ENCODE data around the gene CCNH.
A peak's percentile ranks its signal among the peaks of the same experiment; 100 is the strongest.

CCNH gene

GRCh38 chr5:87390576-87391199 is 22.0 kb downstream of the CCNH start:
- no peak overlapping the region for H2AFZ ChIP-seq (ENCODE audit: low read depth, low read length)
- WGBS: 93% methylated on average over 5 of the region's 5 CpGs
- H3K27ac ChIP-seq (ENCODE audit: low read length, poor library complexity, severe bottlenecking): peak overlapping the region; percentile 33
- no peak overlapping the region for H2BK15ac ChIP-seq (ENCODE audit: low read depth, poor library complexity, severe bottlenecking)
- no peak overlapping the region for H2BK5ac ChIP-seq (ENCODE audit: low read depth, low read length, poor library complexity, severe bottlenecking)
- H3K23ac ChIP-seq (ENCODE audit: low read length in 2 of 2): no peak overlapping the region
- no peak overlapping the region for H2BK120ac ChIP-seq (ENCODE audit: low read depth, low read length)
- H3K4me2 ChIP-seq (ENCODE audit: low read length, poor library complexity, severe bottlenecking): no peak overlapping the region
- H3K4ac ChIP-seq (ENCODE audit: low read depth in 1 of 2, low read length in 2 of 2): no peak overlapping the region
- DNase-seq: peak; percentile 8
- no peak overlapping the region for H4K8ac ChIP-seq (ENCODE audit: low read length)
- no peaks in the 10 kb centered on the region for H3K27me3 ChIP-seq (ENCODE audit: control insufficient read depth in 1 of 2, insufficient read depth in 1 of 2, low read length in 2 of 2)
- no peak overlapping the region for H3K4me3 ChIP-seq (ENCODE audit: insufficient read depth in 1 of 2, low read depth in 1 of 2, low read length in 2 of 2)
- H3K9ac ChIP-seq (ENCODE audit: low read length): no peak overlapping the region
- no peak overlapping the region for H2AK5ac ChIP-seq (ENCODE audit: low read length, severe bottlenecking)
- H4K91ac ChIP-seq (ENCODE audit: low read length): no peak overlapping the region
- peaks cover 4% of the 10 kb centered on the region for H3K4me1 ChIP-seq (ENCODE audit: control insufficient read depth, insufficient read depth, low read depth, low read length)
- no peak overlapping the region for H3K18ac ChIP-seq (ENCODE audit: low read depth in 1 of 2, low read length in 2 of 2)
- H3K79me1 ChIP-seq (replicated peaks; ENCODE audit: low read length, poor library complexity, severe bottlenecking): peaks cover 1% of the 10 kb centered on the region
- H3K9me3 ChIP-seq (ENCODE audit: control insufficient read depth, low read length): no peaks in the 10 kb centered on the region
- H3K36me3 ChIP-seq (ENCODE audit: control insufficient read depth in 1 of 2, insufficient read depth in 2 of 2, low read depth in 1 of 2, low read length in 2 of 2): peaks cover 0 to 93% of the 10 kb centered on the region in 2 experiments
- no peak overlapping the region for H2BK12ac ChIP-seq (ENCODE audit: low read length in 2 of 2)
- H3K14ac ChIP-seq (ENCODE audit: low read length in 2 of 2): no peak overlapping the region

GRCh38 chr5:87390075-87390474 is 22.7 kb downstream of the CCNH start:
- peak overlapping the region; percentile 78 for H2AK5ac ChIP-seq (ENCODE audit: low read length, severe bottlenecking)
- peak; percentile 7 for DNase-seq
- peaks cover 2% of the 10 kb centered on the region for H3K4me1 ChIP-seq (ENCODE audit: control insufficient read depth, insufficient read depth, low read depth, low read length)
- no peak overlapping the region for H3K23ac ChIP-seq (ENCODE audit: low read length in 2 of 2)
- H3K18ac ChIP-seq (ENCODE audit: low read depth in 1 of 2, low read length in 2 of 2): no peak overlapping the region
- H2AFZ ChIP-seq (ENCODE audit: low read depth, low read length): no peak overlapping the region
- H4K91ac ChIP-seq (ENCODE audit: low read length): no peak overlapping the region
- no peak overlapping the region for H3K4ac ChIP-seq (ENCODE audit: low read depth in 1 of 2, low read length in 2 of 2)
- no peak overlapping the region for H2BK15ac ChIP-seq (ENCODE audit: low read depth, poor library complexity, severe bottlenecking)
- H3K79me1 ChIP-seq (replicated peaks; ENCODE audit: low read length, poor library complexity, severe bottlenecking): peaks cover 1% of the 10 kb centered on the region
- peaks cover 0 to 93% of the 10 kb centered on the region in 2 experiments for H3K36me3 ChIP-seq (ENCODE audit: control insufficient read depth in 1 of 2, insufficient read depth in 2 of 2, low read depth in 1 of 2, low read length in 2 of 2)
- H3K27ac ChIP-seq (ENCODE audit: low read length, poor library complexity, severe bottlenecking): peak overlapping the region; percentile 33
- 100% methylated on average over 1 of the region's 3 CpGs for WGBS
- no peak overlapping the region for H2BK12ac ChIP-seq (ENCODE audit: low read length in 2 of 2)
- H3K27me3 ChIP-seq (ENCODE audit: control insufficient read depth in 1 of 2, insufficient read depth in 1 of 2, low read length in 2 of 2): no peaks in the 10 kb centered on the region
- H4K8ac ChIP-seq (ENCODE audit: low read length): no peak overlapping the region
- no peak overlapping the region for H3K14ac ChIP-seq (ENCODE audit: low read length in 2 of 2)
- no peak overlapping the region for H3K9ac ChIP-seq (ENCODE audit: low read length)
- H3K4me2 ChIP-seq (ENCODE audit: low read length, poor library complexity, severe bottlenecking): no peak overlapping the region
- no peak overlapping the region for H2BK120ac ChIP-seq (ENCODE audit: low read depth, low read length)
- no peaks in the 10 kb centered on the region for H3K9me3 ChIP-seq (ENCODE audit: control insufficient read depth, low read length)
- no peak overlapping the region for H3K4me3 ChIP-seq (ENCODE audit: insufficient read depth in 1 of 2, low read depth in 1 of 2, low read length in 2 of 2)
- H2BK5ac ChIP-seq (ENCODE audit: low read depth, low read length, poor library complexity, severe bottlenecking): no peak overlapping the region

GRCh38 chr5:87389296-87390034 is 23.3 kb downstream of the CCNH start:
- Histone ChIP-seq H3K79me1 (replicated peaks; ENCODE audit: low read length, poor library complexity, severe bottlenecking) (peaks cover 1% of the 10 kb centered on the region), H2BK12ac (ENCODE audit: low read length in 2 of 2) (no peak overlapping the region), H3K4me1 (ENCODE audit: control insufficient read depth, insufficient read depth, low read depth, low read length) (peaks cover 2% of the 10 kb centered on the region), H3K14ac (ENCODE audit: low read length in 2 of 2) (no peak overlapping the region), H2AK5ac (ENCODE audit: low read length, severe bottlenecking) (peak overlapping the region; percentile 78), H3K27ac (ENCODE audit: low read length, poor library complexity, severe bottlenecking) (peak overlapping the region; percentile 87), H3K4me3 (ENCODE audit: insufficient read depth in 1 of 2, low read depth in 1 of 2, low read length in 2 of 2) (no peak overlapping the region), H3K4me2 (ENCODE audit: low read length, poor library complexity, severe bottlenecking) (no peak overlapping the region), H2BK120ac (ENCODE audit: low read depth, low read length) (no peak overlapping the region), H4K8ac (ENCODE audit: low read length) (no peak overlapping the region), H3K4ac (ENCODE audit: low read depth in 1 of 2, low read length in 2 of 2) (no peak overlapping the region), H3K9me3 (ENCODE audit: control insufficient read depth, low read length) (no peaks in the 10 kb centered on the region), H4K91ac (ENCODE audit: low read length) (no peak overlapping the region), H3K23ac (ENCODE audit: low read length in 2 of 2) (no peak overlapping the region), H2BK5ac (ENCODE audit: low read depth, low read length, poor library complexity, severe bottlenecking) (no peak overlapping the region), H3K36me3 (ENCODE audit: control insufficient read depth in 1 of 2, insufficient read depth in 2 of 2, low read depth in 1 of 2, low read length in 2 of 2) (peaks cover 0 to 93% of the 10 kb centered on the region in 2 experiments), H3K9ac (ENCODE audit: low read length) (no peak overlapping the region), H3K18ac (ENCODE audit: low read depth in 1 of 2, low read length in 2 of 2) (no peak overlapping the region), H2AFZ (ENCODE audit: low read depth, low read length) (no peak overlapping the region), H2BK15ac (ENCODE audit: low read depth, poor library complexity, severe bottlenecking) (no peak overlapping the region), H3K27me3 (ENCODE audit: control insufficient read depth in 1 of 2, insufficient read depth in 1 of 2, low read length in 2 of 2) (no peaks in the 10 kb centered on the region)
- no peak for DNase-seq
- 99% methylated on average over 8 of the region's 14 CpGs for WGBS

- peaks cover 1% of the 10 kb centered on the region for H3K79me1 ChIP-seq (replicated peaks; ENCODE audit: low read length, poor library complexity, severe bottlenecking)
- no peak overlapping the region for H2BK5ac ChIP-seq (ENCODE audit: low read depth, low read length, poor library complexity, severe bottlenecking)
- no peak overlapping the region for H3K4me2 ChIP-seq (ENCODE audit: low read length, poor library complexity, severe bottlenecking)
- H3K23ac ChIP-seq (ENCODE audit: low read length in 2 of 2): no peak overlapping the region
- peaks cover 0 to 98% of the 10 kb centered on the region in 2 experiments for H3K36me3 ChIP-seq (ENCODE audit: control insufficient read depth in 1 of 2, insufficient read depth in 2 of 2, low read depth in 1 of 2, low read length in 2 of 2)
- H3K4me3 ChIP-seq (ENCODE audit: insufficient read depth in 1 of 2, low read depth in 1 of 2, low read length in 2 of 2): no peak overlapping the region
- no peak overlapping the region for H4K8ac ChIP-seq (ENCODE audit: low read length)
- DNase-seq: no peak
- no peak overlapping the region for H2AK5ac ChIP-seq (ENCODE audit: low read length, severe bottlenecking)
- no peaks in the 10 kb centered on the region for H3K27me3 ChIP-seq (ENCODE audit: control insufficient read depth in 1 of 2, insufficient read depth in 1 of 2, low read length in 2 of 2)
- H4K91ac ChIP-seq (ENCODE audit: low read length): no peak overlapping the region
- H3K4me1 ChIP-seq (ENCODE audit: control insufficient read depth, insufficient read depth, low read depth, low read length): peaks cover 2% of the 10 kb centered on the region
- H3K27ac ChIP-seq (ENCODE audit: low read length, poor library complexity, severe bottlenecking): peak overlapping the region; percentile 43
- H3K14ac ChIP-seq (ENCODE audit: low read length in 2 of 2): no peak overlapping the region
- no peak overlapping the region for H2AFZ ChIP-seq (ENCODE audit: low read depth, low read length)
- no peak overlapping the region for H3K4ac ChIP-seq (ENCODE audit: low read depth in 1 of 2, low read length in 2 of 2)
- H2BK120ac ChIP-seq (ENCODE audit: low read depth, low read length): no peak overlapping the region
- no peak overlapping the region for H2BK12ac ChIP-seq (ENCODE audit: low read length in 2 of 2)
- H2BK15ac ChIP-seq (ENCODE audit: low read depth, poor library complexity, severe bottlenecking): no peak overlapping the region
- WGBS: 100% methylated on average over 1 of the region's 2 CpGs
- H3K9me3 ChIP-seq (ENCODE audit: control insufficient read depth, low read length): no peaks in the 10 kb centered on the region
- no peak overlapping the region for H3K18ac ChIP-seq (ENCODE audit: low read depth in 1 of 2, low read length in 2 of 2)
- no peak overlapping the region for H3K9ac ChIP-seq (ENCODE audit: low read length)
Measured at GRCh38 chr5:87388129-87388528, 24.6 kb downstream of the CCNH start.
